ENCODE results near the gene SLC11A1. TPM values are rescaled to one million over a fixed set of nuclear protein-coding genes. Genes with fewer than 3 reads are reported as not detected.

SLC11A1 gene
- total RNA-seq, 1 experiment from 2014 or later = 0.33 TPM

- DNase-seq (no peak), ATAC-seq (no peak)
- no peaks in the 10 kb centered on the region for H3K79me2 ChIP-seq (ENCODE audit: low read length)
- H3K27ac ChIP-seq (ENCODE audit: low read length) = no peak overlapping the region
- no peak overlapping the region for H3K4me2 ChIP-seq (ENCODE audit: low read length)
- no peaks in the 10 kb centered on the region for H3K4me1 ChIP-seq (ENCODE audit: insufficient read depth, low read length)
- H3F3A ChIP-seq (ENCODE audit: low read length, unreplicated experiment) = no peaks in the 10 kb centered on the region
- no peak overlapping the region for H3K4me3 ChIP-seq (ENCODE audit: low read length)
- CTCF ChIA-PET = no interaction called here
- intact Hi-C loops (cut with micrococcal nuclease) = no loop called here
- H3K9me2 ChIP-seq (replicated peaks; ENCODE audit: low read length) = no peaks in the 10 kb centered on the region
- H3K9me3 ChIP-seq (ENCODE audit: low read length) = no peaks in the 10 kb centered on the region
- BruUV-seq (replicated peaks) = no TSS peak
- no peak overlapping the region for H3K9ac ChIP-seq (ENCODE audit: low read length)
- no peaks in the 10 kb centered on the region for H3K36me3 ChIP-seq (ENCODE audit: low read depth, low read length)
- no peaks in the 10 kb centered on the region for H4K20me1 ChIP-seq (ENCODE audit: low read length)
- H2AFZ ChIP-seq (ENCODE audit: low read length) = no peak overlapping the region
- TF ChIP-seq EZH2 (IDR thresholded peaks at IDR 0.05; ENCODE audit: low read length, unreplicated experiment) (no peak), EZH2phosphoT487 (IDR thresholded peaks at IDR 0.05; ENCODE audit: borderline replicate concordance, low read length) (no peak), CTCF (conservative IDR thresholded peaks at IDR 0.05; ENCODE audit: low read depth, low read length) (no peak)
- POLR2A ChIA-PET (ENCODE audit: unreplicated experiment) = no interaction called here
- H3K27me3 ChIP-seq (ENCODE audit: low read length) = no peaks in the 10 kb centered on the region
These were observed 39.0 kb downstream of the SLC11A1 start for GRCh38 chr2:218421027-218421426.

GRCh38 chr2:218422403-218423086 lies 40.5 kb downstream of the SLC11A1 start:
- H3K4me1 ChIP-seq (ENCODE audit: insufficient read depth, low read length) = no peaks in the 10 kb centered on the region
- no peaks in the 10 kb centered on the region for H3K9me2 ChIP-seq (replicated peaks; ENCODE audit: low read length)
- no peaks in the 10 kb centered on the region for H3K27me3 ChIP-seq (ENCODE audit: low read length)
- H3K79me2 ChIP-seq (ENCODE audit: low read length) = no peaks in the 10 kb centered on the region
- no TSS peak for BruUV-seq (replicated peaks)
- no peaks in the 10 kb centered on the region for H4K20me1 ChIP-seq (ENCODE audit: low read length)
- DNase-seq (no peak), ATAC-seq (no peak)
- no peak overlapping the region for H2AFZ ChIP-seq (ENCODE audit: low read length)
- intact Hi-C loops (cut with micrococcal nuclease) = no loop called here
- H3K9ac ChIP-seq (ENCODE audit: low read length) = no peak overlapping the region
- ChIA-PET CTCF (no interaction called here), POLR2A (ENCODE audit: unreplicated experiment) (no interaction called here)
- H3F3A ChIP-seq (ENCODE audit: low read length, unreplicated experiment) = no peaks in the 10 kb centered on the region
- no peak overlapping the region for H3K4me2 ChIP-seq (ENCODE audit: low read length)
- TF ChIP-seq EZH2 (IDR thresholded peaks at IDR 0.05; ENCODE audit: low read length, unreplicated experiment) (no peak), EZH2phosphoT487 (IDR thresholded peaks at IDR 0.05; ENCODE audit: borderline replicate concordance, low read length) (no peak), CTCF (conservative IDR thresholded peaks at IDR 0.05; ENCODE audit: low read depth, low read length) (no peak)
- no peak overlapping the region for H3K4me3 ChIP-seq (ENCODE audit: low read length)
- H3K36me3 ChIP-seq (ENCODE audit: low read depth, low read length) = no peaks in the 10 kb centered on the region
- H3K9me3 ChIP-seq (ENCODE audit: low read length) = no peaks in the 10 kb centered on the region
- H3K27ac ChIP-seq (ENCODE audit: low read length) = no peak overlapping the region

GRCh38 chr2:218423584-218423983 lies 41.5 kb downstream of the SLC11A1 start:
- ATAC-seq = no peak
- TF ChIP-seq CTCF (conservative IDR thresholded peaks at IDR 0.05; ENCODE audit: low read depth, low read length) (no peak), EZH2 (IDR thresholded peaks at IDR 0.05; ENCODE audit: low read length, unreplicated experiment) (no peak), EZH2phosphoT487 (IDR thresholded peaks at IDR 0.05; ENCODE audit: borderline replicate concordance, low read length) (no peak)
- H3K4me2 ChIP-seq (ENCODE audit: low read length) = no peak overlapping the region
- no peak for DNase-seq
- no peaks in the 10 kb centered on the region for H3K9me2 ChIP-seq (replicated peaks; ENCODE audit: low read length)
- H3K4me3 ChIP-seq (ENCODE audit: low read length) = no peak overlapping the region
- H3K9ac ChIP-seq (ENCODE audit: low read length) = no peak overlapping the region
- H2AFZ ChIP-seq (ENCODE audit: low read length) = no peak overlapping the region
- no peaks in the 10 kb centered on the region for H3K4me1 ChIP-seq (ENCODE audit: insufficient read depth, low read length)
- no peaks in the 10 kb centered on the region for H3K36me3 ChIP-seq (ENCODE audit: low read depth, low read length)
- H3K9me3 ChIP-seq (ENCODE audit: low read length) = no peaks in the 10 kb centered on the region
- no peak overlapping the region for H3K27ac ChIP-seq (ENCODE audit: low read length)
- BruUV-seq (replicated peaks) = no TSS peak
- no peaks in the 10 kb centered on the region for H4K20me1 ChIP-seq (ENCODE audit: low read length)
- ChIA-PET POLR2A (ENCODE audit: unreplicated experiment) (no interaction called here), CTCF (no interaction called here)
- H3K27me3 ChIP-seq (ENCODE audit: low read length) = no peaks in the 10 kb centered on the region
- no peaks in the 10 kb centered on the region for H3K79me2 ChIP-seq (ENCODE audit: low read length)
- intact Hi-C loops (cut with micrococcal nuclease) = no loop called here
- no peaks in the 10 kb centered on the region for H3F3A ChIP-seq (ENCODE audit: low read length, unreplicated experiment)

Measured in PC-3 (cell line).